Natural killer cell treated with Interleukin-12 subunit alpha and Interleukin-12 subunit beta and Interleukin-15 and Interleukin-18, amount 100 ng/mL, for 72 hours (primary cell): ENCODE measurements around the gene MAP1S. TPM values are rescaled to one million over a fixed set of nuclear protein-coding genes. Genes with fewer than 3 reads are reported as not detected.
A peak's percentile ranks its signal among the peaks of the same experiment; 100 is the strongest.

Source experiments
- ATAC-seq, 2 donors: fragments of 150-1000 bp; cut with Tn5 transposase in 1 of 2; sonication (Bioruptor Pico), chemical (Tn5 transposase) in 1 of 2; 2 replicates each; pipeline ENCODE4 v1.10.0; 2021
- DNase-seq: peaks from one replicate; pipeline ENCODE4 v3.0.0; 2022; ENCODE audit warnings: low spot score
- H3K27ac Mint-ChIP-seq, 2 donors: 1 replicate in 1 of 2; 2 replicates in 1 of 2; pipeline ENCODE4 v1.8.0; 2022; ENCODE audit warnings: mixed read lengths in 2 of 2, mild to moderate bottlenecking in 1 of 2, moderate library complexity in 1 of 2
- H3K27me3 Mint-ChIP-seq, 2 donors: 1 replicate in 1 of 2; 2 replicates in 1 of 2; pipeline ENCODE4 v1.8.0; 2022; ENCODE audit warnings: mixed read lengths in 2 of 2
- H3K36me3 Mint-ChIP-seq: one replicate; pipeline ENCODE4 v1.8.0; 2022; ENCODE audit warnings: mixed read lengths
- H3K4me1 Mint-ChIP-seq, 2 donors: 1 replicate in 1 of 2; 2 replicates in 1 of 2; pipeline ENCODE4 v1.8.0; 2022; ENCODE audit warnings: low read depth in 2 of 2, mixed read lengths in 2 of 2, mild to moderate bottlenecking in 1 of 2
- H3K4me3 Mint-ChIP-seq: one replicate; pipeline ENCODE4 v1.8.0; 2022; ENCODE audit warnings: mixed read lengths
- H3K9me3 Mint-ChIP-seq: 2 replicates; pipeline ENCODE4 v1.8.0; 2022; ENCODE audit warnings: mixed read lengths
- total RNA-seq, 2 donors: library from RNA; stranded (reverse); gene quantifications; one replicate each; pipeline ENCODE4 v1.2.3, GENCODE V29; 2022

Gene MAP1S
- total RNA-seq, 2 donors from 2014 or later = 71.0 to 75.6 TPM

DNA sequence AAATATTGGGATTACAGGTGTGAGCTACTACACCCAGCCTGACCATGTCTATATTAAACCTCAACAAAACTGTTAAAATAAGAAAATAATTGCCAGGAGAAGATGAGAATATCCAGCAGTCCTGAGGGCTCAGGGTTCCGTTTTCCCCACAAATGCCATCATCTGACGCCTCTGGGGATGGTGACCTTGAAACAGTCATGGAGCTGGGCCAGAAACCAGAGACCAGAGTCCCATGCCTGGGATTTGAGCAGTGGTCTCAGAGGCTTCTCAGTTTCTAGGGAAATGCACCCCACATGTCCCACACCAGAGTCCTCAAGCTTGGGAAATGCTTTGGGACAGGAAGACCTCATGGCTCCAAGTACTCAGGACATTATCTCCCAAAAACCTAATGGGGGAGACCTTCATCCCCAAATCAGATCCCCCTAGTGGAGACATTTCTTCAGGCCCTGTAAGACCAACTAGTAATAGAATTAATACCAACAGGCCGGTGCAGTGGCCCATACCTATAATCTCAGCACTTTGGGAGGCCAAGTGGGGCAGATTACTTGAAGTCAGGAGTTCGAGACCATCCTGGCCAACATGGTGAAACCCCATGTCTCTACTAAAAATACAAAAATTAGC, 2.9 kb upstream of the MAP1S start:
- Mint-ChIP-seq H3K27me3 (peaks cover 0 to 2% of the 10 kb centered on the region in 2 donors), H3K4me1 (peaks cover 26 to 30% of the 10 kb centered on the region in 2 donors), H3K9me3 (no peaks in the 10 kb centered on the region), H3K36me3 (no peaks in the 10 kb centered on the region), H3K4me3 (no peak overlapping the region), H3K27ac (no peak overlapping the region)
- ATAC-seq = no peak
- no peak for DNase-seq

- no peaks in the 10 kb centered on the region for H3K9me3 Mint-ChIP-seq
- H3K4me3 Mint-ChIP-seq = peak overlapping the region; percentile 88
- DNase-seq (no peak), ATAC-seq (peak in 1 of 2 donors; percentile 18)
- peak overlapping the region in 1 of 2 donors; percentile 77 for H3K27ac Mint-ChIP-seq
- H3K27me3 Mint-ChIP-seq = peaks cover 0 to 2% of the 10 kb centered on the region in 2 donors
- peaks cover 35 to 36% of the 10 kb centered on the region in 2 donors for H3K4me1 Mint-ChIP-seq
- H3K36me3 Mint-ChIP-seq = no peaks in the 10 kb centered on the region
Observed at GRCh38 chr19:17718550-17718946, 732 bp upstream of the MAP1S start.

DNA sequence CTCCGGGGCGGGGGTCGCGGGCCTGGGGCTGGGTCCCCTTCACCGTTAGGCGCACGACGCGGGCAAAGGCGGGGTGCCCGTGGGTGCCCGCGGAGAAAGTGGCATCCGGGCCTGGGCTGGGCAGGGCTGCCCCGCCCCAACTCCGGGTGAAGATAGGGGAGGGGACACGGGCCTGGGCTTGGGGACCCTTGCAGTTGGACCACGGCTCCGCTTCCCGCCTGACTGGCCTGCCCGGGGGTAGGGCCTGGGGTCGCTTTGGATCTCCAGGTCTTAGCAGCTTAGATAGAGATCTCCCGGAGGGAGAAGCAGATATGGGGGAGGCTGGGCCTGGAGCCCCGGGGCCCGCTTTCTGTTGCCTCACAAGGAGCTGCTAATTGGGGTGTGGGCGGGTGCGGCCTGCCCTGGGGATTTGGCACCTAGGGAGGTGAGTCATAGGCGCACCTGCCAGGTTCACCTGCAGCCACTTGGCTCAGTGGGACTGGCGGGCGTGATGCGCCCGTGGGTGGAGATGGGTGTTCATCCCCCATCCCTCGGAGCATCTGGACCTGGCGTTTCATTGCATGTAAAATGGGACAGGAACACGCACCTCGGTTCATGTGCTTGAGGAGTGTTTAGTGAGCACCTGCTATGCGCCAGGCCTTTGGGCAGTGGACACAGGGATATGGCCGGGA, 585 bp downstream of the MAP1S start:
- Mint-ChIP-seq H3K27ac (peak overlapping the region; percentile 71 to 84), H3K9me3 (no peaks in the 10 kb centered on the region), H3K36me3 (no peaks in the 10 kb centered on the region), H3K4me3 (peak overlapping the region; percentile 99), H3K27me3 (peaks cover 0 to 2% of the 10 kb centered on the region in 2 donors), H3K4me1 (peaks cover 35 to 40% of the 10 kb centered on the region in 2 donors)
- peak; percentile 61 to 69 for ATAC-seq
- no peak for DNase-seq

GRCh38 chr19:17720440-17720839, 1.2 kb downstream of the MAP1S start:
- peaks cover 35 to 40% of the 10 kb centered on the region in 2 donors for H3K4me1 Mint-ChIP-seq
- no peaks in the 10 kb centered on the region for H3K9me3 Mint-ChIP-seq
- peak overlapping the region; percentile 99 for H3K4me3 Mint-ChIP-seq
- H3K27ac Mint-ChIP-seq = peak overlapping the region; percentile 71 to 84
- no peak for DNase-seq
- peaks cover 4% of the 10 kb centered on the region for H3K36me3 Mint-ChIP-seq
- peaks cover 0 to 2% of the 10 kb centered on the region in 2 donors for H3K27me3 Mint-ChIP-seq
- ATAC-seq = no peak

- Mint-ChIP-seq H3K4me3 (peak overlapping the region; percentile 99), H3K9me3 (no peaks in the 10 kb centered on the region), H3K4me1 (peaks cover 35 to 40% of the 10 kb centered on the region in 2 donors), H3K27ac (peak overlapping the region; percentile 71 to 84), H3K27me3 (peaks cover 0 to 2% of the 10 kb centered on the region in 2 donors), H3K36me3 (peaks cover 5% of the 10 kb centered on the region)
- DNase-seq (no peak), ATAC-seq (no peak)
Observed at GRCh38 chr19:17721111-17721628, 1.9 kb downstream of the MAP1S start.

DNA sequence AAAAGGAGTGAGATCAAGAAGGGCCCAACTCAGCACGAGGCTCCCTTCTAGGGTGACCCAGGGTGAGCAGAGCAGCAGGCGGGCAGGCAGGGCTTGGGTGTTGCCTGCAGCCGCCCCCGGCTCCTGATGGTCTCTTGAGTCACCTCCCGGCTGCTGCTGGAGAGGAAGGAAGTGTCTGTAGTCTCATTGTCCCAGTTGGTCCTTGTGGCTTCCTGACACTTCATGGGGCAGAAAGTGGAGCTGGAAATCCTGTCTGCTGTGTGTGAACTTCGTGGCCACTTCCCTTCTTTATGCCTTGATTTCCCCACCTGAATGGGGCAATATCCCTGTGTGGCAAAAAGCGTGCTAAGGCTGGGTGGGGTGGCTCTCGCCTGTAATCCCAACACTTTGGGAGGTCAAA, 2.5 kb downstream of the MAP1S start:
- H3K4me3 Mint-ChIP-seq = peak overlapping the region; percentile 99
- no peak for DNase-seq
- ATAC-seq = no peak
- peaks cover 0 to 2% of the 10 kb centered on the region in 2 donors for H3K27me3 Mint-ChIP-seq
- H3K36me3 Mint-ChIP-seq = peaks cover 5% of the 10 kb centered on the region
- H3K4me1 Mint-ChIP-seq = peaks cover 35 to 40% of the 10 kb centered on the region in 2 donors
- no peaks in the 10 kb centered on the region for H3K9me3 Mint-ChIP-seq
- H3K27ac Mint-ChIP-seq = peak overlapping the region; percentile 71 to 84

- Mint-ChIP-seq H3K36me3 (peaks cover 5% of the 10 kb centered on the region), H3K9me3 (no peaks in the 10 kb centered on the region), H3K4me3 (no peak overlapping the region), H3K4me1 (peaks cover 29 to 33% of the 10 kb centered on the region in 2 donors), H3K27me3 (no peaks in the 10 kb centered on the region), H3K27ac (no peak overlapping the region)
- DNase-seq (no peak), ATAC-seq (no peak)
Observed at GRCh38 chr19:17722655-17723240, 3.5 kb downstream of the MAP1S start.

- peaks cover 5% of the 10 kb centered on the region for H3K36me3 Mint-ChIP-seq
- H3K27ac Mint-ChIP-seq = no peak overlapping the region
- H3K9me3 Mint-ChIP-seq = no peaks in the 10 kb centered on the region
- no peak for ATAC-seq
- no peak for DNase-seq
- H3K27me3 Mint-ChIP-seq = no peaks in the 10 kb centered on the region
- peaks cover 22 to 29% of the 10 kb centered on the region in 2 donors for H3K4me1 Mint-ChIP-seq
- H3K4me3 Mint-ChIP-seq = no peak overlapping the region
Observed at GRCh38 chr19:17724655-17725054, 5.4 kb downstream of the MAP1S start.

DNA sequence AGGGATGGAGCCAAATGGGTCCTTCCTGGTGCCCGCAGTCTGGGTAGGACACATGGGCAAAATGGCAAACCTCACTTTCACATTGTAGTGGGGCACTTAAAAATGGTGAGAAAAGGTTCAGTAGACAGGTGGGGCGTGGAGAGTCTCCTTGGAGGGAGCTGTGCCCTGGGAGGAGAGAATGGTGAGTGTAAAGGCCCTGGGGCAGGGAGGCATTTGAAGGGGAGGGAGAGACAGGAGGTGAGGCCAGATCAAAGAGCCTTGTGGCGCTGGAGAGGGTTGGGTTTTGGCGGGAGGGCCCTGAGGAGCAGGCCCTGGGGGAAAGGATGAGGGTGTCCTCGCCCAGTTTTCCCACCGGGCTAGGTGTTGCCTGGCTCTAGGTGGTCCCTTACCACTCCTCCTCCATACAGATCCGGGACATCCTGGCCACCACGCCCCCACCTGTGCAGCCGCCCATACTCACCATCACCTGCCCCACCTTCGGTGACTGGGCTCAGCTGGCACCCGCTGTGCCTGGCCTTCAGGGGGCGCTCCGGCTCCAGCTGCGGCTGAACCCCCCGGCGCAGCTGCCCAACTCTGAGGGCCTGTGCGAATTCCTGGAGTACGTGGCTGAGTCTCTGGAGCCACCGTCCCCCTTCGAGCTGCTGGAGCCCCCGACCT, 6.3 kb downstream of the MAP1S start:
- H3K27ac Mint-ChIP-seq = no peak overlapping the region
- no peak overlapping the region for H3K4me3 Mint-ChIP-seq
- H3K36me3 Mint-ChIP-seq = peaks cover 5% of the 10 kb centered on the region
- no peaks in the 10 kb centered on the region for H3K9me3 Mint-ChIP-seq
- no peak for DNase-seq
- ATAC-seq = peak in 1 of 2 donors; percentile 33
- no peaks in the 10 kb centered on the region for H3K27me3 Mint-ChIP-seq
- H3K4me1 Mint-ChIP-seq = peaks cover 16 to 29% of the 10 kb centered on the region in 2 donors

GRCh38 chr19:17726136-17726741, 7.0 kb downstream of the MAP1S start:
- no peak for ATAC-seq
- no peak overlapping the region for H3K4me3 Mint-ChIP-seq
- DNase-seq = no peak
- no peaks in the 10 kb centered on the region for H3K9me3 Mint-ChIP-seq
- peaks cover 14 to 27% of the 10 kb centered on the region in 2 donors for H3K4me1 Mint-ChIP-seq
- H3K36me3 Mint-ChIP-seq = peaks cover 8% of the 10 kb centered on the region
- no peaks in the 10 kb centered on the region for H3K27me3 Mint-ChIP-seq
- no peak overlapping the region for H3K27ac Mint-ChIP-seq

GRCh38 chr19:17726964-17727773, 7.9 kb downstream of the MAP1S start:
- no peak overlapping the region for H3K4me3 Mint-ChIP-seq
- no peaks in the 10 kb centered on the region for H3K27me3 Mint-ChIP-seq
- ATAC-seq = peak in 1 of 2 donors; percentile 25
- no peaks in the 10 kb centered on the region for H3K9me3 Mint-ChIP-seq
- DNase-seq = no peak
- no peak overlapping the region for H3K27ac Mint-ChIP-seq
- peaks cover 12% of the 10 kb centered on the region for H3K36me3 Mint-ChIP-seq
- H3K4me1 Mint-ChIP-seq = peaks cover 11 to 24% of the 10 kb centered on the region in 2 donors

- no peak overlapping the region for H3K27ac Mint-ChIP-seq
- ATAC-seq = no peak
- H3K4me3 Mint-ChIP-seq = no peak overlapping the region
- H3K36me3 Mint-ChIP-seq = peaks cover 12% of the 10 kb centered on the region
- no peak for DNase-seq
- no peaks in the 10 kb centered on the region for H3K9me3 Mint-ChIP-seq
- no peaks in the 10 kb centered on the region for H3K27me3 Mint-ChIP-seq
- H3K4me1 Mint-ChIP-seq = peaks cover 11 to 23% of the 10 kb centered on the region in 2 donors
Observed at GRCh38 chr19:17727843-17728242, 8.6 kb downstream of the MAP1S start.

- no peak for DNase-seq
- peaks cover 11 to 24% of the 10 kb centered on the region in 2 donors for H3K4me1 Mint-ChIP-seq
- no peaks in the 10 kb centered on the region for H3K9me3 Mint-ChIP-seq
- ATAC-seq = no peak
- no peak overlapping the region for H3K27ac Mint-ChIP-seq
- H3K4me3 Mint-ChIP-seq = no peak overlapping the region
- H3K36me3 Mint-ChIP-seq = peaks cover 7% of the 10 kb centered on the region
- H3K27me3 Mint-ChIP-seq = no peaks in the 10 kb centered on the region
Observed at GRCh38 chr19:17733127-17733526, 13.8 kb downstream of the MAP1S start.
